NB4 (cell line): ENCODE measurements around the gene TGDS.
"Not testable (repeated sequence)": the region's sequence is repeated elsewhere in the genome, so short reads cannot be mapped to it uniquely, and the experiment has no call there.

Experiments
- DNase-seq: peaks from one replicate; pipeline ENCODE4 v3.0.0; 2010; ENCODE audit warnings: low read depth
- H3K4me3 ChIP-seq: one replicate; pipeline ENCODE4 v1.5.1; 2011; ENCODE audit warnings: mild to moderate bottlenecking, low read depth, low read length, moderate library complexity
- MAX ChIP-seq: IDR thresholded peaks from 2 replicates; pipeline ENCODE4 v1.6.1; 2011; ENCODE audit warnings: low read depth, low read length
- MYC ChIP-seq: IDR thresholded peaks from 2 replicates; pipeline ENCODE4 v1.6.1; 2011; ENCODE audit warnings: low read depth, low read length
- POLR2A ChIP-seq: IDR thresholded peaks from 2 replicates; pipeline ENCODE4 v1.6.1; 2011; ENCODE audit warnings: mild to moderate bottlenecking; ENCODE audit not compliant: insufficient read length; ENCODE audit errors: extremely low read depth
- TF ChIP-seq, protein P1 (sequence below): IDR thresholded peaks from one replicate; pipeline ENCODE4 v1.5.1; 2012; ENCODE audit warnings: low read depth, low read length

Gene TGDS

GRCh38 chr13:94537740-94538630 is 58.0 kb downstream of the TGDS start:
- H3K4me3 ChIP-seq = no peak overlapping the region
- DNase-seq = no peak
- TF ChIP-seq, protein P1, sequence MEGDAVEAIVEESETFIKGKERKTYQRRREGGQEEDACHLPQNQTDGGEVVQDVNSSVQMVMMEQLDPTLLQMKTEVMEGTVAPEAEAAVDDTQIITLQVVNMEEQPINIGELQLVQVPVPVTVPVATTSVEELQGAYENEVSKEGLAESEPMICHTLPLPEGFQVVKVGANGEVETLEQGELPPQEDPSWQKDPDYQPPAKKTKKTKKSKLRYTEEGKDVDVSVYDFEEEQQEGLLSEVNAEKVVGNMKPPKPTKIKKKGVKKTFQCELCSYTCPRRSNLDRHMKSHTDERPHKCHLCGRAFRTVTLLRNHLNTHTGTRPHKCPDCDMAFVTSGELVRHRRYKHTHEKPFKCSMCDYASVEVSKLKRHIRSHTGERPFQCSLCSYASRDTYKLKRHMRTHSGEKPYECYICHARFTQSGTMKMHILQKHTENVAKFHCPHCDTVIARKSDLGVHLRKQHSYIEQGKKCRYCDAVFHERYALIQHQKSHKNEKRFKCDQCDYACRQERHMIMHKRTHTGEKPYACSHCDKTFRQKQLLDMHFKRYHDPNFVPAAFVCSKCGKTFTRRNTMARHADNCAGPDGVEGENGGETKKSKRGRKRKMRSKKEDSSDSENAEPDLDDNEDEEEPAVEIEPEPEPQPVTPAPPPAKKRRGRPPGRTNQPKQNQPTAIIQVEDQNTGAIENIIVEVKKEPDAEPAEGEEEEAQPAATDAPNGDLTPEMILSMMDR = no peak
- TF ChIP-seq MYC = no peak
- TF ChIP-seq POLR2A = no peak
- no peak for TF ChIP-seq MAX

DNA sequence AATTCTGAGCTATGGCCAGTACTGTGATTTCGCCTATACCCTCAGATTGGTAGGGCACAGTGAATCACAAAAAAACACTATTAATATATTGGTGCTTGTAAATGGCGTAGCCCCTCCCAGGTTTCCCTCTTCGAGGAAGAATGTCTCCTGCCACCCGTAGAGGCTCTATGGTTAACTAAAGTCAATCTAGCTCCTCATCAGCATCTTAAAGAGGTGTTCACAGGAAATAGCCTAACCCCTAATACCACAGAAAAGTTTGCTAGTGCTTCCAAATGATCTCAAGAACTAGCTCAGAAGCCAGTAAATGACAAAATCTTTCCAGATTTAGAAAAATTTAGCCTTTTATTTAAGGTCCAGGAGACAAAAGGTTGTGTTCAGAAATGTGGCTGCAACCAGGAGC is 60.2 kb downstream of the TGDS start:
- TF ChIP-seq MAX (no peak), POLR2A (no peak), MYC (no peak)
- TF ChIP-seq, protein P1 = no peak
- no peak for DNase-seq
- no peak overlapping the region for H3K4me3 ChIP-seq

DNA sequence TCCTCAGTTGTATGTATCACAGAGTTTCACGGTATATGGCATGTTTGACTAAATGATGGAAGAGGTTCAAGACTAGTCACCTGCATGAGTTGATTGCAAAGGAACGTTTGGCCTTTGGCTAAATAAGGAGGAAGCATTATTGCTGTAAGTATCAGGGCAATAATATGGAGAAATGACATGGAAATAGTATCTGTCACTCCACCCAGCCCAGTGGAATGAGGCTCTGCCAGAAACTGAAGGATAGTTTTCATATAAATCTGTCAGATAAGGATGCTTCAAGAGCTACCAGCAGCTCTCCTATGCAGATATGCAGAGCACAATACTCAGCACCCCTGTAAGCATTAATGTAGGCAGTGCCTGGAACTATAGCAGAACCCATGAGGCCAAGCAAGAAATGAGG is 60.7 kb downstream of the TGDS start:
- no peak for DNase-seq
- H3K4me3 ChIP-seq = no peak overlapping the region
- TF ChIP-seq, protein P1 = no peak
- TF ChIP-seq MAX (no peak), MYC (no peak), POLR2A (no peak)

GRCh38 chr13:94534166-94534565 is 61.8 kb downstream of the TGDS start:
- DNase-seq = no peak
- TF ChIP-seq MYC (no peak), MAX (no peak), POLR2A (no peak)
- TF ChIP-seq, protein P1 = no peak
- no peak overlapping the region for H3K4me3 ChIP-seq

DNA sequence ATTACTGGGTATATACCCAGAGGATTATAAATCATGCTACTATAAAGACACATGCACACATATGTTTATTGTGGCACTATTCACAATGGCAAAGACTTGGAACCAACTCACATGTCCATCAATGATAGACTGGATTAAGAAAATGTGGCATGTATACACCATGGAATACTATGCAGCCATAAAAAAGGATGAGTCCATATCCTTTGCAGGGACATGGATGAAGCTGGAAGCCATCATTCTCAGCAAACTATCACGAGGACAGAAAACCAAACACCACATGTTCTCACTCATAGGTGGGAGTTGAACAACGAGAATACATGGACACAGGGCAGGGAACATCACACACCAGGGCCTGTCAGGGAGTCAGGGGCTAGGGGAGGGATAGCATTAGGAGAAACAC is 63.7 kb downstream of the TGDS start:
- not testable (repeated sequence) for DNase-seq

GRCh38 chr13:94526956-94527355 is 69.0 kb downstream of the TGDS start:
- not testable (repeated sequence) for H3K4me3 ChIP-seq, DNase-seq

More for the DNA sequence above, 63.7 kb downstream of the TGDS start:
- H3K4me3 ChIP-seq = not testable (repeated sequence)

DNA sequence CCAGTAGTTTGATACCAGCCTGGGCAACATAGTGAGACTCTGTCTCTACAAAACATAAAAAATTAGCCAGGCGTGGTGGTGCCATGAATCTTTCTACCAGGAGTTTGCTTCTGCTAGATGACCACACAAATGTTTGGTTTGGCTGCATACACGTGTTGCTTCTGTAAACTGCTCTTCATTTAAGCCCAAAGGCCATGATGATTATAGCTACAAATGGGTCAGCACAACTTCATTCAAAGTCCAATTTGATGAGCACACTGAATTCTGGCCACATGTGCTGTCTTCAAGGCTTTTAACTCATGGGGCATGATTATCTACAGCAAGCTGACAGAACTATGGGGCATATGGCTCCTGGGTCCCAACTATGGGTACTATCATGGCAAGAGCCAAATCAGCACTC is 70.2 kb downstream of the TGDS start:
- TF ChIP-seq MYC (no peak), POLR2A (no peak), MAX (no peak)
- TF ChIP-seq, protein P1 = no peak
- no peak for DNase-seq
- H3K4me3 ChIP-seq = no peak overlapping the region
